Ramos (cell line): ENCODE data around the gene TRIM22.
"Not testable (repeated sequence)": the region's sequence is repeated elsewhere in the genome, so short reads cannot be mapped to it uniquely, and the experiment has no call there.

Source experiments
- in situ Hi-C: fragments of 300-500 bp; cut with MboI; formaldehyde crosslinking; loops from one replicate; pipeline ENCODE4 v1.14.3; 2022; ENCODE audit warnings: low sequenced_read_pairs; ENCODE audit not compliant: unreplicated experiment

TRIM22 gene

GRCh38 chr11:5689551-5689983, at the start of gene TRIM22:
TSS of gene TRIM22 (plus strand) at chr11:5689790. CDS start at chr11:5696233, 6,443 bp downstream.
- in situ Hi-C loops = no loop called here

- in situ Hi-C loops = no loop called here
Observed at GRCh38 chr11:5639953-5640352, 49.6 kb upstream of the TRIM22 start.

- in situ Hi-C loops = no loop called here
Observed at GRCh38 chr11:5643585-5643984, 46.0 kb upstream of the TRIM22 start.

GRCh38 chr11:5646139-5646538, 43.5 kb upstream of the TRIM22 start:
- in situ Hi-C loops = no loop called here

GRCh38 chr11:5655474-5655873, 34.1 kb upstream of the TRIM22 start:
- in situ Hi-C loops = no loop called here

GRCh38 chr11:5656956-5657355, 32.6 kb upstream of the TRIM22 start:
- in situ Hi-C loops = not testable (repeated sequence)

GRCh38 chr11:5658318-5658717, 31.3 kb upstream of the TRIM22 start:
- in situ Hi-C loops = no loop called here

GRCh38 chr11:5663511-5663910, 26.1 kb upstream of the TRIM22 start:
- in situ Hi-C loops = no loop called here

GRCh38 chr11:5665051-5665570, 24.5 kb upstream of the TRIM22 start:
- in situ Hi-C loops = no loop called here

- in situ Hi-C loops = no loop called here
Observed at GRCh38 chr11:5665746-5666401, 23.7 kb upstream of the TRIM22 start.

- in situ Hi-C loops = no loop called here
Observed at GRCh38 chr11:5666402-5666793, 23.2 kb upstream of the TRIM22 start.

- in situ Hi-C loops = no loop called here
Observed at GRCh38 chr11:5671831-5672230, 17.8 kb upstream of the TRIM22 start.

GRCh38 chr11:5674391-5674790, 15.2 kb upstream of the TRIM22 start:
- in situ Hi-C loops = no loop called here

- in situ Hi-C loops = no loop called here
Observed at GRCh38 chr11:5679811-5680210, 9.8 kb upstream of the TRIM22 start.

- in situ Hi-C loops = not testable (repeated sequence)
Observed at GRCh38 chr11:5682890-5683441, 6.6 kb upstream of the TRIM22 start.

- in situ Hi-C loops = not testable (repeated sequence)
Observed at GRCh38 chr11:5683620-5684019, 6.0 kb upstream of the TRIM22 start.

GRCh38 chr11:5684036-5684645, 5.4 kb upstream of the TRIM22 start:
- in situ Hi-C loops = no loop called here

GRCh38 chr11:5684646-5685362, 4.8 kb upstream of the TRIM22 start, which contains the start of gene TRIM5:
TSS of gene TRIM5 (minus strand) at chr11:5685074. CDS start at chr11:5680177, 4,897 bp downstream.
- in situ Hi-C loops = no loop called here

- in situ Hi-C loops = no loop called here
Observed at GRCh38 chr11:5686426-5686825, 3.2 kb upstream of the TRIM22 start.

GRCh38 chr11:5688482-5688881, 1.1 kb upstream of the TRIM22 start:
- in situ Hi-C loops = no loop called here

GRCh38 chr11:5690216-5690615, 626 bp downstream of the TRIM22 start:
- in situ Hi-C loops = no loop called here
